HL-60 (cell line): ENCODE results near the gene TOPORS.
"Not testable (repeated sequence)": the region's sequence is repeated elsewhere in the genome, so short reads cannot be mapped to it uniquely, and the experiment has no call there.

Experiments used
- DNase-seq, 2 experiments: peaks; one replicate each; pipeline ENCODE4 v3.0.0-alpha.2; 2010 to 2020; ENCODE audit warnings: low read depth in 1 of 2, low spot score in 1 of 2
- H3K27ac ChIP-seq: fragments of 250-450 bp; sonication (Bioruptor Pico); replicated peaks from 2 replicates; pipeline ENCODE4 v1.5.1; 2020; ENCODE audit warnings: mild to moderate bottlenecking, moderate library complexity
- H3K27me3 ChIP-seq: fragments of 250-450 bp; sonication (Bioruptor Pico); 2 replicates; pipeline ENCODE4 v1.5.1; 2021; ENCODE audit warnings: mild to moderate bottlenecking, moderate library complexity; ENCODE audit not compliant: insufficient read depth, poor library complexity, severe bottlenecking
- H3K4me3 ChIP-seq: replicated peaks from 2 replicates; pipeline ENCODE4 v1.5.1; 2011; ENCODE audit warnings: mild to moderate bottlenecking, control low read depth, low read length; ENCODE audit not compliant: insufficient read depth
- CTCF ChIP-seq: IDR thresholded peaks from one replicate; pipeline ENCODE4 v1.5.1; 2011; ENCODE audit warnings: low read length, control low read depth, inconsistent platforms; ENCODE audit not compliant: insufficient read depth
- GABPA ChIP-seq: IDR thresholded peaks from 2 replicates; pipeline ENCODE4 v1.6.1; 2012; ENCODE audit warnings: low read depth
- POLR2AphosphoS5 ChIP-seq: IDR thresholded peaks from 2 replicates; pipeline ENCODE4 v1.6.1; 2012; ENCODE audit warnings: low read depth
- REST ChIP-seq: IDR thresholded peaks from 2 replicates; pipeline ENCODE4 v1.6.1; 2012; ENCODE audit warnings: low read depth; ENCODE audit not compliant: insufficient replicate concordance
- SPI1 ChIP-seq: IDR thresholded peaks from 2 replicates; pipeline ENCODE4 v1.6.1; 2012; ENCODE audit warnings: low read depth, mild to moderate bottlenecking, borderline replicate concordance

TOPORS gene

GRCh38 chr9:32525709-32526030, 26.7 kb downstream of the TOPORS start:
- Histone ChIP-seq H3K4me3 (peak overlapping the region; percentile 61), H3K27ac (peak overlapping the region; percentile 59), H3K27me3 (no peaks in the 10 kb centered on the region)
- DNase-seq: peak in 1 of 2 experiments; percentile 4
- TF ChIP-seq GABPA: no peak
- no peak for TF ChIP-seq CTCF
- no peak for TF ChIP-seq SPI1
- TF ChIP-seq REST: no peak
- TF ChIP-seq POLR2AphosphoS5: no peak

GRCh38 chr9:32524892-32525708, 27.3 kb downstream of the TOPORS start:
- DNase-seq: peak in 1 of 2 experiments; percentile 25

GRCh38 chr9:32524558-32524891, 27.9 kb downstream of the TOPORS start:
- H3K27me3 ChIP-seq, H3K4me3 ChIP-seq, DNase-seq, H3K27ac ChIP-seq: not testable (repeated sequence)

More at GRCh38 chr9:32524892-32525708, 27.3 kb downstream of the TOPORS start:
- H3K27ac ChIP-seq: no peak overlapping the region
- TF ChIP-seq SPI1 (no peak), POLR2AphosphoS5 (no peak), GABPA (no peak), REST (no peak), CTCF (no peak)
- H3K27me3 ChIP-seq: no peaks in the 10 kb centered on the region
- H3K4me3 ChIP-seq: peak overlapping the region; percentile 61

- no peak for TF ChIP-seq GABPA
- no peak for TF ChIP-seq REST
- no peak for TF ChIP-seq CTCF
- no peak for TF ChIP-seq SPI1
- TF ChIP-seq POLR2AphosphoS5: no peak
- no peaks in the 10 kb centered on the region for H3K27me3 ChIP-seq
- H3K27ac ChIP-seq: no peak overlapping the region
- H3K4me3 ChIP-seq: no peak overlapping the region
- DNase-seq: no peak
Observed at GRCh38 chr9:32523910-32524309, 28.5 kb downstream of the TOPORS start.
